OCI-LY1 (cell line): ENCODE data around the gene UBB.

ENCODE experiments used
- EZH2 ChIP-seq: fragments of 200-600 bp; sonication (generic), shearing (Covaris generic); IDR thresholded peaks from 2 replicates; pipeline ENCODE4 v1.8.0; 2017; ENCODE audit warnings: borderline replicate concordance, mixed run types, mild to moderate bottlenecking, antibody characterized with exemption, low read length, moderate library complexity, mixed read lengths
- TF ChIP-seq, protein P1 (sequence below): fragments of 200-600 bp; sonication (generic), shearing (Covaris generic); IDR thresholded peaks from 2 replicates; pipeline ENCODE4 v1.5.1; 2017; ENCODE audit warnings: mild to moderate bottlenecking, antibody characterized with exemption, low read length, moderate library complexity, mixed read lengths

- TF ChIP-seq, protein P1, sequence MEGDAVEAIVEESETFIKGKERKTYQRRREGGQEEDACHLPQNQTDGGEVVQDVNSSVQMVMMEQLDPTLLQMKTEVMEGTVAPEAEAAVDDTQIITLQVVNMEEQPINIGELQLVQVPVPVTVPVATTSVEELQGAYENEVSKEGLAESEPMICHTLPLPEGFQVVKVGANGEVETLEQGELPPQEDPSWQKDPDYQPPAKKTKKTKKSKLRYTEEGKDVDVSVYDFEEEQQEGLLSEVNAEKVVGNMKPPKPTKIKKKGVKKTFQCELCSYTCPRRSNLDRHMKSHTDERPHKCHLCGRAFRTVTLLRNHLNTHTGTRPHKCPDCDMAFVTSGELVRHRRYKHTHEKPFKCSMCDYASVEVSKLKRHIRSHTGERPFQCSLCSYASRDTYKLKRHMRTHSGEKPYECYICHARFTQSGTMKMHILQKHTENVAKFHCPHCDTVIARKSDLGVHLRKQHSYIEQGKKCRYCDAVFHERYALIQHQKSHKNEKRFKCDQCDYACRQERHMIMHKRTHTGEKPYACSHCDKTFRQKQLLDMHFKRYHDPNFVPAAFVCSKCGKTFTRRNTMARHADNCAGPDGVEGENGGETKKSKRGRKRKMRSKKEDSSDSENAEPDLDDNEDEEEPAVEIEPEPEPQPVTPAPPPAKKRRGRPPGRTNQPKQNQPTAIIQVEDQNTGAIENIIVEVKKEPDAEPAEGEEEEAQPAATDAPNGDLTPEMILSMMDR = peak; percentile 94
- TF ChIP-seq EZH2 = no peak
Observed at GRCh38 chr17:16415031-16415924, 34.4 kb downstream of the UBB start, which contains the start of gene TRPV2.
